Ramos (cell line): ENCODE data around the gene CCDC167.

Source experiments
- in situ Hi-C: fragments of 300-500 bp; cut with MboI; formaldehyde crosslinking; loops from one replicate; pipeline ENCODE4 v1.14.3; 2022; ENCODE audit warnings: low sequenced_read_pairs; ENCODE audit not compliant: unreplicated experiment

Gene CCDC167

GRCh38 chr6:37435816-37436215 is 63.9 kb downstream of the CCDC167 start:
- in situ Hi-C loops = no loop called here

- in situ Hi-C loops = no loop called here
Measured at GRCh38 chr6:37435373-37435772, 64.3 kb downstream of the CCDC167 start.

GRCh38 chr6:37433657-37434271 is 65.9 kb downstream of the CCDC167 start:
- in situ Hi-C loops = no loop called here
